HG03521 (cell line): Measurements from ENCODE around the gene NLRC5.
"Not testable (repeated sequence)": the region's sequence is repeated elsewhere in the genome, so short reads cannot be mapped to it uniquely, and the experiment has no call there.

Source experiments
- ATAC-seq: cut with Tn5 transposase; IDR thresholded peaks from one replicate; pipeline ENCODE4 v1.9.1; 2021; ENCODE audit warnings: mild to moderate bottlenecking, moderate library complexity; ENCODE audit not compliant: unreplicated experiment

Gene NLRC5

DNA sequence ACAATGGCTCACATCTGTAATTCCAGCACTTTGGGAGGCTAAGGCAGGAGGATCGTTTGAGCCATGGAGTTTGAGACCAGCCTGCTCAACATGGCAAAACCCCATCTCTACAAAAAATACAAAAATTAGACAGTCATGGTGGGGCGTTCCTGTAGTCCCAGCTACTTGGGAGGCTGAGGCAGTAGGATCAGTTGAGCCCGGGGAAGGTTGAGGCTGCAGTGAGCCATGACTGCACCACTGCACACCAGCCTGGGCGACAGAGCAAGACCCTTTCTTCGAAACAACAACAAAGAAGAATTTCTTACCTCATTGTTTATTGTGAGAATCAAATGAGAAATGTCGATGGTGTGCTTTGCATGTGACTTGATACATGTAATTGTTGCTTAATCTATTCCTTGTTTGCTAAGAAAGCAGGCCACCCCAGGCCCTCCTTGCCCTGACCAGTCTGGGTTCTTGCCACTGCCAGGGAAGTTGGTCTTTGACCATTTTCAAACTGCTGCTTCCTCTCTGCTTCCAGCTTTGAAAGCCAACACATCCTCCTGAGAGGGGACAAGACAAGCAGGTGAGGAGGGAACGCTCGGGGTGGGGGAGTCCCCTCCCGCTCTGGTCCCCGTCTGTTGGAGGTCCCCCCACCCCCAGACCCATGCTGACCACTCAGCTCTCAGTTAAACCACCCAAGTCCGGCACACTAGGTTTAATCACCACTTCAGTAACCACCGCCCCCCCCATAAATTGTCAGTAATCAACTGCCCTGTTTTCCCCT lies 55.8 kb downstream of the NLRC5 start:
- ATAC-seq: no peak

DNA sequence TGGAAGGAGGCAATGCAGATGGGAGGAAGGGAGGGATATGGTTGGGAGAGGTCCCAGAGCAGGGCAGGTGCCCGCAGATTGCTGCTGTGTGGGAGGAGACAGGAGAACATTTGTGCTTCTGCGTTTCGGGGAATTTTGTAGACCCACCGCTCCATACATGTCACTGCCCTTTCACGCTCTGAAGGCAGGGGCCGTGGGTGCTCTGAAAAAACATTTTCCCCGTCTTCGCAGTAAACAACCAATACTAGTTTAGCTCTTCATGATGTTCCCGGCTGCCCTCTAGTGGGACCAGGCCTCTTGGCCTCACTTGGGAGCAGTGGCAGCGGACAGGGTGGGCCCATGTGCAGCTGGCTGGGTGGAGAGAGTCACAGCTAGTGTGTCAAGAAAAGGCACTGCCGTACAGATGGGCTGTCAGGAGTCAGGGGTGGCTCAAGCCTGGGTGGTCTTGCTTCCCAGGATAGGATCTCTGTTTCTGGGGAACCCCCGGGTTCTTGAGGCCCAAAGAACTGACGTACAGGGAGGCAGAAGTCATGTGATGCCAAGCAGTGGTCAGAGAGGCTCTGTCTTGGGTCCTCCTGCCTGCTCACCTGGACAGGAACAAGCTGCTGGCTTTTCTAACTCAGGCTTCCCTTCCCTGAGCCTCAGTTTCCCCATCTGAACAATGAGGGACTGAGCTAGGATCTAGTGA lies 56.5 kb downstream of the NLRC5 start:
- no peak for ATAC-seq

DNA sequence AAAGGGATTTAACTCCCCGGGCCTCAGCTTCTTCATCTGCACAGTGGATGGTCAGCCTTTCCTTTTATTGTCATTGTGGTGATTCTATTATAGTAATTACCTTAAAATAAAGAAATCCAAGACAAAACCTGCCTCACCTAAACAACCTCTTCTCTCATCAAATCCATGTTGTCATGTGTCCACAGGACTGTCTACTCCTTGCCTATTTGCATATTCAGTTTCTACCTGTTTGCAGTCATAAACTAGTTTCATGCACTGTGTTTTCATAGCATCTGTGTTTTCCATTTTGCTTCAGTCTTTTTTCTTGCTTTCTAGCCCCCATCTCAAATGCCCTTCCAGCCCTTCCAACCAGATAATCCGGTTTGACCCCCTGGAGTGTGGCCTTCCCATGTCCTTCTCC lies 58.7 kb downstream of the NLRC5 start:
- no peak for ATAC-seq

DNA sequence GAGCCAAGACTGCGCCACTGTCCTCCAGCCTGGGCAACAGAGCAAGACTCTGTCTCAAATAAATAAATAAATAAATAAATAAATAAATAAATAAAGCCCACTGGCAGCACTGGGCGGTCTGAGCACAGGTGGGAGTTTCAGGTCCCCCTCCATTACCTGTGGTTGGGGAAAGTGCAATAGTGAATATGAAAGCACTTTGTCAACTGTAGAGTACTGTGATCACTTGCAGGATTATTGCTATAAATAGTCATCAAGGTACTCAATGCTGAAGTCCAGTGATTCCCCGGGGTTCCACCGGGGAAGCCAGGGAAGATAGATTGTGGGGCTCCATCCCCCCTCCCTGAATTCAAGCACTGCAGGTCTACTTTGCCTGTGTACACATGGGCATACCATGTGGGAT lies 60.3 kb downstream of the NLRC5 start:
- no peak for ATAC-seq

DNA sequence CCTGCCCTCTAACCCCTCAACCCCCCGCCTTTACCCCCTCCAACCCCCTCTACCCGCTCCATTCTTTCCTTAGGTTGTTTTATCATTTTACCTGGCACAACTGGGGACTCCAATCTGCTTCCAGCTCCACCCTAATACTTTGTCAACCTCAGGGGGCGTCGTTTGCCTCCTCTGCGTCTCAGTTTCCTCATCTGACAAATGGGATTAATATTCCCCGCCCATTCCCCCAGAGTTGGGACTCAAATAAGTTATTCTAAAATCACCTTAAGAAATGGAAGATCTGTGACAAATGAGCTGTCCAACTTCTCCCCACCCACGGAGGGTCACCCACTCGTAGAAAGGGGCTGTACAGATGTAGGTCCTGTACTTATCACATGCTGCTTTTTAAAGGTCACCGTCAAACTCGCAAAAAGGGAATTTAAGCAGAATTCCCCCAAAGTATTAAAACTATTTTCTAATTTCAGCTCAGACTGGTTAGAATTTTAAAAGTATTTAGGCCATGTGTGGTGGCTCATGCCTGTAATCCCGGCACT lies 62.4 kb downstream of the NLRC5 start:
- no peak for ATAC-seq

DNA sequence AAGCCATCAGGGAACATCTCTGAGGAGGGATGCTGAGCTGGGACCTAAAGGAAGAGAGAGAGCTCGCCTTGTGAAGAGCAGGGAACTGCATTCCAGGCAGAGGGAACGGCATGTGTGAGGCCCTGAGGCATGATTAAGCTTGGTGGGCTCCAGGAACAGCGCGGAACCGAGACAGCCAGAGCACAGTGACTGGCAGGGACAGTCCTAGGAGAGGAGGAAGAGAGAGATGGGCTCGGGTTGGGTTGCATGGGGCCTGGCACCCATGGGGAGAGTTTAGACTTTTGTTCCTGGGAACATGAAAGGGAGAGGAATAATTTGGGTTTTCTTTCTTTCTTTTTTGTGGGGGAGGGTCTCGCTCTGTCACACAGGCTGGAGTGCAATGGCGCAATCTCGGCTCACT lies 63.8 kb downstream of the NLRC5 start:
- ATAC-seq: no peak

DNA sequence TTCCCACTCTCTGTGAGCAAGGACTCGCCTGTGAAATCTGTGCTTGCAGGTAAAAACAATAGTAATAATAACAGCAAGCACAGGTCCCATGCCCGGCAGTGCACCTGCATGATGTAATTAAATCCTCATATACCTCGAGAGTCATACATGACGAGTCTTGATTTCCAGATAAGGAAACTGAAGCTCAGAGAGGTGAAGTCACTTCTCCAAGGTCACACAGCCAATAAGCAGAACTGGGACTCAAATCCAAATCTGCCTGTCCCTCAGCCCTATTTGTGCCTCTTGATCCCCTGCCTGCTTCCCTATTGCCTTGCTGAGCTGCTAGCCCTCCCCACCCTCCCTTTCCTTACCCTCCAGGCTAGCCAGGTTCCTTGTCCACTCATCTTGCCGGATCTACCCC lies 65.0 kb downstream of the NLRC5 start:
- ATAC-seq: no peak

DNA sequence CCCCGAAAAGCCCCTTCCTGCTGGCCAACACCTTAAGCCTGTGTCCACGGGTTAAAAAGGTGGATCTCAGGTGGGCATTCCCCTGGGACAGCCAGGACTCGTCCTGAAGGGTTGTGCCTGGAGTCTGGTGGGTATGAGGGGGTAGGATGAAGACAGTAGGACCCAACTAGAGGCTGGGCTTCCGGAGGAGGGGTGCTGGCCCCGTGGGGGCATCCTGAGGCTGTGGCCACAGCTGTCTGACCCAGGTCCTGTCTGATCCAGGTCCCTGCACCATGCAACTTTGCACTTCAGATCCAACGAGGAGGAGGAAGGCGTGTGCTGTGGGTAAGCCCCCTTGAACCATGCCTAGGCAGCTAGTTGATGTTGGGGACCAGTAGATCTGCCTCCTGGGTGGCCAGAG lies 65.4 kb downstream of the NLRC5 start:
- no peak for ATAC-seq

DNA sequence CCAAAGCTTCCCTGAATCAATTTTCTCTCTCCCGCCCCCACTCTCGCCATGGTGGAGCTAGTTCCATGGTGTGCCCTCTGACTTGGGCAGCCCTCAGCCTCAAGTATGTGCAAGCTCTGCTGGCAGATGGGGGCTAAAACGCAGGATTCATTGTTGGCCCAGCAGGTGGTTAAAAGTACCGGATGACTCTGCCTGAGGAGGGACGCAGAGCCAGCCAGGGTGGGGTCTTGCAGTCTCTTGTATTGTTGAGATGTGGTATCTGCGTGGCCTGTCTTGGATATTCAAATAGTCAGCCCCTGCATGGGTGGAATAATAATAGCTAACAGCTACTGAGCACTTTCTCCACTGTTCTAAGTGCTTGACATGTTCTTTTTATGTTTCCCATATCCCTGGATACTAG lies 66.3 kb downstream of the NLRC5 start:
- ATAC-seq: no peak

DNA sequence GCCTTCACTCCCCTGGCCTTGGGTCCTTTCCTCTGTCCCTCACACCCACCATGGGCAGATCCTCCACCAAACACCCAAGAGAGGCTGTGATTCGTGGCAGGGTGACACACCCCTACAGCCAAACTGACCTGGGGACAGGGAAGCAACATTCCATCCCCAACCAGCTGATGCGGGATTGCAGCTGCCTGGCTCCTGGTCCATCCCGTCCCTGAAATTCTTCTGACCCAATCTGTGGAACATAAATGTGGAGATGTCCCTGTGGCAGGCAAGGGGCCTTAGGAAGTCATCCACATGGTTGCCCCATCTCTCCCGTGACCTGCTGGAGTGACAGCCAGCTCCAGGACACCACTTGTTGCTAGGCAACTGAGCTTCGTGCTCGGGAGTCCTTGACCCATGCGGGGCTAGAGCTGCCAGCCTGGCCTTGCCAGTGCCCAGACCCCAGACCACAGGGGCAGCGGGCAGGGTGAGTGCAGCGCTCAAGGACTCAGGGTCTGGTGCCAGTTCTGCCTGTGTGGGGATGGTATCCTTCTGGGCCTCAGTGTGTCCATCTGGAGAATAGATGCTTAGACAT lies 69.0 kb downstream of the NLRC5 start:
- no peak for ATAC-seq

DNA sequence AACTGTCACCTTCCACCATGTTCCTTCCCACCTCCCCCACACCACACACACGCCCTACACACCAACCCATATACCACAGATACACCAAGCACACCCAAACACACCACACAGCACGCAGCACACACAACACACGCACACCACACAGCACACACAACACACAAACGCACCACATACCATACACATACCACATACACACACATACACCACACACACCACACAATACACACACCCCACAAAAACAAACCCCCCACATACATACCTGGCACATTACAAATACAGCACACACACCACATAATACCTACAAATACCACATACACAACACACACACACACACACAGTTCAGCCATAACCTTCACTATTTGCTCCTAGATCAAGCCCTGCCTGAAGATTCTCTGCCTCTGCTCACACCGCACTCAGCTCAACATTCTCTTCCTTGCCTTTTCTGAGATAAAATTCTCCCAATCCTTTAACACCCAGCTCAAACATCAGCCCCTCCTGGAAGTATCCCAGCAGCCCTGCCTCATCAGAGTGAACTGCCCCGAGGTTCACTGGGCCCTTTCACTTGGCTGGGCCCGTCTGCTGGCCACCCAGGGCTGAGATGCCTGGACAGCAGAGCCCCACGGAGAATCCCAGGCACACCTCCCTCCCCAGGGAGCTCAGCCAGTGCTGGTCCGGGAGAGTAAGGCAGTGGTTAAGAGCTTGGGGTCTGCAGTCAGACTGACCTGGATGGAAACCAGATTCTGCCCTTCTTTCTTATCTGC lies 71.1 kb downstream of the NLRC5 start:
- ATAC-seq: no peak

DNA sequence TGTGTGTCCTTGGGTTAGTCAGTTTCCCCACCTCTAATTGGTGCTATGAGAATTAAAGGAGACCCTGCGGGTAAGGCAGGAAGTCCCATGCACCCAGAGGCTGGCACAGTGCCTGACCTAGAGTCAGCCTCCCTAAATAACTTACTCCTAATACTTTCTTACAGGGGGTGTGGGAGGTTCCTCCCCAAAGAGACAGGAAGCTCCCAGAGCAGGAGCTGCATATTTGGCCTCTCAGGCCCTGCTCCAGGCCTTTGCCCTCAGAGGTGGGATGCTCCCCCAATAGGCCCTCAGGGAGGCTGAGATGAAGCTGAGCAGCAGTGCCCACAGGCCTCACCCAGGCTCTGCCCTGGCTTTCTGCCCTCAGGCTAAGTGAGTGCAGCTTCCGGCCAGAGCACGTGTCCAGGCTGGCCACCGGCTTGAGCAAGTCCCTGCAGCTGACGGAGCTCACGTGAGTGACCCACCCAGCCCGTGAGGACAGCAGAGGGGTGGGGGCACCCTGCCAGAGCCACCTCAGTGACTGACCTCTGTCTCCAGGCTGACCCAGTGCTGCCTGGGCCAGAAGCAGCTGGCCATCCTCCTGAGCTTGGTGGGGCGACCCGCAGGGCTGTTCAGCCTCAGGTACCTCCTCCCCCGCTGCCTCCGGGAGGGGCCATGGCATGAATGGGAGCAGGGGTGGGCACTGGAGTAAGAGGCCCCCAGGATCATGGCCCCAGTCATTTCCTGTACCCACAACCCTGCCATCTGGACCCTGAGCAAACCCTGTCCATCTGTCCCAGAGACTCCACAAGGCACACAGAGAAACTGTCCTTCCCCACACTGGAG lies 71.9 kb downstream of the NLRC5 start:
- ATAC-seq: no peak

DNA sequence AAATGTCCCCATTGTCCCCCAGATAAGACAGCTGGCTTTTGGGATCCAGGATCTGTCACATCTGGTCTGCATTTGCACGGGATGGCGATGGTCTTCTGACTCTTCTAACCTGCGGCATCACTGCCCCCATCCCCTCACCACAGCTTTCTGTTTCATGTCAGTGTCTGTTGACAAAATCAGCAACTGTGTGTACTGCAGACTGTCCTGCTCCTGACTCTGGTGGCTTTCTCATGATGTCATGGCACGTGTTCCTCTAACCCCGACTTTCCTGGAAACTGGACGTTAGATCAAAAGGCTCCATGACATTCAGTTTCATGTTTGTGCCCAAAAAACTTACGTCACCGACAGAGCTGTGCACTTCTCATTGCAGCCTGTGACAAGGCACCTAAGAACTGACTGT lies 73.0 kb downstream of the NLRC5 start:
- ATAC-seq: no peak

DNA sequence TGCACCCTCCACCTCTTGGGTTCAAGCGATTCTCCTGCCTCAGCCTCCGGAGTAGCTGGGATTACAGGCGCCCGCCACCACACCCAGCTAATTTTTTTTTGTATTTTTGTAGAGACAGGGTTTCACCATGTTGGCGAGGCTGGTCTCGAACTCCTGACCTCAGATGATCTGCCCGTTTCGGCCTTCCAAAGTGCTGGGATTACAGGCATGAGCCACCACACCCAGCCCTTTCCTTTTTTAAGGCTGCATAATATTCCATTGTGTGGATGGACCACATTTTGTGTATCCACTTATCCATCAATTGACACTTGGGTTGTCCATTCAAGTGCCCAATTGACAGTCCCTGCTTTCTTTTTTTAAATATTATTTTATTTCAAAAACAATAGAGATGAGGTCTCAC lies 73.8 kb downstream of the NLRC5 start:
- ATAC-seq: not testable (repeated sequence)

DNA sequence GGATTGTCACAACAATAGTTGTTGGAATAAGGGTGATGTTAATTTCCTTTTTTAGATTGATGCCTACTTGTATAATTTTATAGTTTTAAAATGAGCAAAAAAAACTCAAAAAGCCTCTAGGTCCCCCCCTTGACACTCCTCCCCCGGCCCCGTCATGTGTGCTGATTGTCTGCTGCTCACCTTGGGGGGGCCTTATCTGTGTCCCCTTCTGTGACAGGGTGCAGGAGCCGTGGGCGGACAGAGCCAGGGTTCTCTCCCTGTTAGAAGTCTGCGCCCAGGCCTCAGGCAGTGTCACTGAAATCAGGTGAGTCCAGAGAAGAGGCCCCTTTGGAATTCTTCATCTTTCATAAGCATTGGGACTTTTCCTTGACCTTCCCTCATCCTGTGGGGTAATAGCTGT lies 75.6 kb downstream of the NLRC5 start:
- no peak for ATAC-seq

DNA sequence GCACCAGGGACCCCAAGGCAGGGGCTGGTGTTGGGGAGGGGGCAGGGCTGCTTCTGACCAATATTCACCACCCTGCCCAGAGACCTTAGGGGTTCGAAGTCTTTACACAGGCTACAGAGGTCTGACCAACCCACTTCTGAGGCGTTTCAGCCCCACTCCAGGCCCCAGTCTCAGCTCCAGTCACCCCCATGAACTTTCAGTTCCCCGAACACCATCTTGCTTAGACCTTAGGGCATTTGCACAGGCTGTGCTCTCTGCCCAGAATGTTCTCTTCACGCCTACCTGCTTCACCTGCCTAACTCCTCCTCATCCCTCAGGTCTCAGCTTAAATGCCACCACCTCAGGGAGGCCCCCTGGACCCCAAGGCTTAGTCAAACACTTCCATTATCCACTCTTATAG lies 77.3 kb downstream of the NLRC5 start:
- ATAC-seq: no peak

DNA sequence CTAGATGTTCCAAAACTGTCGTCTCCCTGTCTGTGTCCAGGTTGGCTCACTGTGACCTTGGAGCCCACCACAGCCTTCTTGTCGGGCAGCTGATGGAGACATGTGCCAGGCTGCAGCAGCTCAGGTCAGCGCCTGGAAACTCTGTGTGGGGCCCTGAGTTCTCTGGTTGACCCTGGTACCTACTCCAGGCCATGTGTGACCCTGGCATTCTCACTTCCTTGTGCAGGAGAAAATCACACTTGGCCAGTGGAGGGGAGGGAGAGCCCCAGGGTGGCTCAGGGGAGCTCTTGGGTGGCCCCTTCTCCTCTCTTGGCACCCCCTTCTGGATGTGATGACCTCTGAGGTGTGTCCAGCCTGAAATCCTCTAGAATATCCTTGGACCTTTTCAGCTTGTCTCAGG lies 78.0 kb downstream of the NLRC5 start:
- no peak for ATAC-seq

DNA sequence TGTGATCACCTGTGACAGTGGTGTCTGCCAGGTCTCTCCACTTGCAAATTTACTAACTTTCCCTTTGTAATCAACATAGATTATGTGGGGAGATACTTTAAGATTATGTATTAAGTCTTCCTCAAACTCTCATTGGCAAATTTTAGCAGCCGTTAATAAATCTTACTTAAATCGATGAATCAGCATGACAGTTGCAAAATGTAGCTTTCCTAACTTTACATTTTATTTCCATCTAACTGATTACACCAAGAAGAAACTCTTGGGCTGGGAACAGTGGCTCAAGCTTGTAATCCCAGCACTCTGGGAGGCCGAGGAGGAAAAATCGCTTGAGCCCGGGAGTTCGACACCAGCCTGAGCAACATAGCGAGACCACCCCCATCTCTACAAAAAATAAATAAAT lies 79.7 kb downstream of the NLRC5 start:
- ATAC-seq: no peak

DNA sequence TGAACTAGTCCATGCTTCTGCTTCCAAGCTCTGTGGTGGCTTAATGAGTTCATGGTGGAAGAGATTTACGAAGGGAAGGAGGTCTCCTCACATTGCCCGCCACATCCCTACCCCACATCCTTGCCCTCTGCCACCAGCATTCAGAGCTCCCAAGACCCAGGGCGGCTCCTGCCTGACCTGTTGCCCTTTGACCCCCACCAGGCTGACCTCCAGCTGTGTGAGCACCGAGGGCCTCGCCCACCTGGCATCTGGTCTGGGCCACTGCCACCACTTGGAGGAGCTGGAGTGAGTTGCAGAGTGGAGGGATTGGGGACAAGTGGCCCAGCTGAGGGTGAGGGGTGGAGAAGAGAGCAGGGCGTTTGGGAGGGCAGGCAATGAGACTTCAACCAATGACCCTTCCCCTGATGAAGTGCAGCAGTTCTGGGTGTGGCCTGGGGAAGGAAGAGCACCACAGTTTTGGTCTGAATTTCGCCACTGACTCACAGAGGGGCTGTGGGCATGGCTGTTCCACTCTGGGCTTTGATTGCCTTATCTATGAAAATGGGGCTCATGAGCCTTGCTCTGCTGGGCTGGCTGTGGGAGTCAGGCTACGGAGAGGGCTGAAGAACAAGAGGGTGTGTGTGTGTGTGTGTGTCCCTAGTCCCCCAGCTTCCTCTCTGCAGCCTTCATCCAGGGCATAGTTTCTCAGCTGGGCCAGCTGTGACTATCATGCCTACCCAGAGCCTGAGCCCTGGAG lies 80.4 kb downstream of the NLRC5 start:
- ATAC-seq: no peak

DNA sequence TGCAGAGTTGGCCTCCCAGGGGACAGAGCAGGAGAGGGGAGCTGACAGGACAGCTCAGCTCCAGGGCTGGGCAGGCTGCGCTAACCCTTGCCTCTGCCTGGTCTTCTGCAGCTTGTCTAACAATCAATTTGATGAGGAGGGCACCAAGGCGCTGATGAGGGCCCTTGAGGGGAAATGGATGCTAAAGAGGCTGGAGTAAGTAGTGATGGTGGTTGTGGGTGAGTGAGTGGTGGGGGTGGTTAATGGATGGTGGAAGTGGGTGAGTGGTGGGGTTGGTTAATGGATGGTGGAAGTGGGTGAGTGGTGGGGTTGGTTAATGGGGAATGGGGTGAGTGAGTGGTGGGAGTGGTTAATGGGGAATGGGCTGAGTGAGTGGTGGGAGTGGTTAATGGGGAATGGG lies 81.1 kb downstream of the NLRC5 start:
- no peak for ATAC-seq
